Fibroblast of gingiva (primary cell): ENCODE measurements around the gene CHL1.

Experiments
- DNase-seq: peaks from one replicate; pipeline ENCODE4 v3.0.0-alpha.2; 2011; ENCODE audit warnings: low read depth

CHL1 gene

GRCh38 chr3:284322-284721, 87.8 kb downstream of the CHL1 start:
- no peak for DNase-seq

- no peak for DNase-seq
Measured at GRCh38 chr3:288417-288816, 91.9 kb downstream of the CHL1 start.

DNA sequence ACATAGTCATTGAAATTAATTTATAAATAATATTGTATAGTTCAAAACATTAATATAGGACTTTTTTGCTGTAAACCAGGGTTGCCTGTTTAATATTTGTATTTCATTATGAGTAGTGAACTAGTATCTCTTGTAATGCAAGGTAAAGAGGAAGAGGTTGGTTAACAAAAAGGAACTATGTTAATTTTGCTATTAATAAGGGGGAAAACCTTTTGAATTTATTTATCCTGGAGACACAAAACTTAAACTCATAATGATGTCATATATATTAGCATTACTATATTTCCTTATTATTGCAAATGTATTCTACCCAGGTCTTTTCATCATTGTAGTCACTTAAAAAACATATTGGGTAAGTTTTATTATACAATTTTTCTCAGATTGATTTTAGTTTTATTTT, 94.5 kb downstream of the CHL1 start:
- no peak for DNase-seq

GRCh38 chr3:291646-292436, 95.3 kb downstream of the CHL1 start:
- DNase-seq, result no peak

DNA sequence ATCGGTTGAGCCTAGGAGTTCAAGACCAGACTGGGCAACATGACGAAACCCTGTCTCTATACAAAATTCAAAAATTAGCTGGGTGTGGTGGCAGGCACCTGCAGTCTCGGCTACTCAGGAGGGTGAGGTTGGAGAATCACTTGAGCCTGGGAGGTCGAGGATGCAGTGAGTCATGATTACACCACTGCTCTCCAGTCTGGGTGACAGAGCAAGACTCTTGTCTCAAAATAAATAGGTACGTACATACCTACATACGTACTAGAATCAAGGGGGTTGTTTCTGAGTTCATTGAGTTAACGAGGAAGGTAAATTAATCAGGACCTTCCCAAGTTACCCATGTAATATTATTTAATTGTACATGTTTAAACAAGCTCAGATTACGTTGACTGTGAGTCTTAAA, 97.5 kb downstream of the CHL1 start:
- DNase-seq, result no peak

DNA sequence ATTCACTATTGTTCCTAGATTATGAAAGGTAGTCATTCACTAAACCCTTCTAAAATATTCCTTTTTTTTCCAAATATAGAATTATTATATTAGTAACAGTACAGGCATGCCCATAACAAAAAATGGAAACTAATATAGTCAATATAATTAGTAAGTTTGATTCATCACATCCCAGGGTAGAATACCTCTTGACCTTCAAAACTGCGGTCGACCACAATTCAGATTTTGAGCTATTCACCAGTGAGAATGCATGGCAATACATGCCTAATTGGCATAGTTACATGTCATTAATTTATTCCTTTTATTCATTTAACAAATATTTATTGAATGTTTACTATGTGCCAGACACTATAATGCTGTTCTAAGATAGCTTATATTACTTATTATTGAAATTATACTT, 98.0 kb downstream of the CHL1 start:
- DNase-seq, result no peak

DNA sequence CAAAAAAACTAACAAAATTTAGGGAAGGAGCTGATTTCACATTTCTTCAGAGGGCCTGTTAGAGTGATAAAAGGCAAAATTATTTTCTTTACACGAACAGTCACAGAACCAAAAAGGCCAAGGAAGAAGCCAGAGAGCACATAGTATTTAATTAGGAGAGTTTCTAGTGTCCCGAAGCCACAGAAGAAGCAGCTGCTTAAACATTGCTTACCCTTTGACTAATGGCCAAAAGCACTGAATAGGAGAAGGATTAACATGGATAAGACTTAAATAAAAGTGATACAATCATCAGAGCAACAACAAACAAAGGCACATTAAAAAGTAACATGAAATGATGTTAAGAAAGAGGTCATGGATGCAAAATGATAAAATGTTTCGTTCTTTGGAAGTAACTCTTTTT, 98.6 kb downstream of the CHL1 start:
- no peak for DNase-seq

GRCh38 chr3:297585-297984, 101.0 kb downstream of the CHL1 start:
- DNase-seq, result no peak

GRCh38 chr3:299590-300301, 103.2 kb downstream of the CHL1 start:
- no peak for DNase-seq

DNA sequence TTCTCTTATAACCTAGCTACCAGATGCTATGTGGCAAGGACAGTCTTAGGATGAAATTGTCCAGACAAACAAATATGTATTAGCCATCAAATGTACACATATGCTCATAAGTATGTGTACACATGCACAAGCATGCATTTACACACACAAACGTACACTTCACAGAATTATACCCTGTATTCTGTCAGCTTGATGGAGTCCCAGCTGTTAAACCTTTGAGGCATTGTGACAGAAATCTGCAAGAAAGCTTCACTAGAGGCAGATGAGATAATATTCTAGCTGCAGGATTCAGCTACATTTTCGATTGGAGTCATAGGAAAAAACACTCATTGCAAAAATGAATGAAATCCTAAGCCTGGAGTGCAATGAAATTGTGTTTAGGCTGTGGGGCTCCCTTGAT, 110.6 kb downstream of the CHL1 start:
- no peak for DNase-seq

DNA sequence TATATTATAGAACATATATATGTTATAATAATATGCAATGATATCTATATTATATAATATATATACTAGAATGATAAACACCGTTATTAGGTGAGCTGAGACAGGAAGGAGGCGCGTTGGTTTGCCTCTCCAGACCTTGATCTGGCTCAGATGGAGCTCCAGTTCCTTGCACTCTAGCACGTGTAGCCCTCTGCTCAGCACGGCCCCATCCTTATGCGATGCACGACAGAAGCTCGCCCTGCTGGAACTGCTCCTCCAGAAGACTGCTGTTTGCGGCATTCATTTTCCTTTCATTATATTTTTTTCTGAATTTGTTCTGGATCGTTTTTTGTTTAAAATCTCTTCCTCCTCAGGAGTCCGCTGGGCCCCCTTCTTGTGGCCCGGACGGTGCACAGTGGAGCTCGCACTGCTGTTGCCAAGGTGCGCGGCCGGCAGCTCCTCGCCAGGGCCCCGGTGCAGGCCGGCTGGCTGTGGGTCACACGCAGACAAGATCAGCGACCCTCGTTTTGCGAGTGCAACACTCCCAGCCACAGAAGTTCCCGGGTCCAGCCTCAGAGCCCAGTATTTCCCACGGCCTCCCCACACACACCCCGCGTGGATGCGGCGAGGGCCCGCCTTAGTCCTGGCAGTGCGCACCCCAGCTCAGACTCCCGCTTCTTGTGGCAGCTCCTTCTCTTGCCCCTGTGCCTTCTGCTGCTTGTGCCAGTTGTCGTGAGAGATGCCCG, 112.2 kb downstream of the CHL1 start:
- no peak for DNase-seq

- no peak for DNase-seq
Measured at GRCh38 chr3:312160-312733, 115.7 kb downstream of the CHL1 start.

DNA sequence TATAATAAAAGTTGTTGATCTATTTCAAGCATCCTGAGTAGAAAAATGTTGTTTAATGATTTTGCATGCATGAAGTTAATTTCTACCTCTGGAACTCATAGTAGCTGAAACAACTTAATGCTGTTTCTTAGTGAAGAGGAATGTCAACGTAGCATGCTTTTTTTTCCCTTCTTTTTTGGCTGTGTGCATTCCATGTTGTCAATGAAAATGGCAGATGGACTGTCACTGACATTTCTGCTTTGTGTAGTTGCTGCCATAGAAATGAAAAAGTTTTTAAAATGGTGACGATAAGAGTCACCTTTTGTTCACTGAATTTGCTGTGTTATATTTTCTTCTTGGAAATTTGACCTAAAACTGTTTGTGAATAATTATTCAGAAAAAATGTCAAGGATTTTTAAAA, 116.3 kb downstream of the CHL1 start:
- no peak for DNase-seq

GRCh38 chr3:317012-317411, 120.4 kb downstream of the CHL1 start:
- DNase-seq, result no peak

GRCh38 chr3:318903-319302, 122.3 kb downstream of the CHL1 start:
- no peak for DNase-seq

DNA sequence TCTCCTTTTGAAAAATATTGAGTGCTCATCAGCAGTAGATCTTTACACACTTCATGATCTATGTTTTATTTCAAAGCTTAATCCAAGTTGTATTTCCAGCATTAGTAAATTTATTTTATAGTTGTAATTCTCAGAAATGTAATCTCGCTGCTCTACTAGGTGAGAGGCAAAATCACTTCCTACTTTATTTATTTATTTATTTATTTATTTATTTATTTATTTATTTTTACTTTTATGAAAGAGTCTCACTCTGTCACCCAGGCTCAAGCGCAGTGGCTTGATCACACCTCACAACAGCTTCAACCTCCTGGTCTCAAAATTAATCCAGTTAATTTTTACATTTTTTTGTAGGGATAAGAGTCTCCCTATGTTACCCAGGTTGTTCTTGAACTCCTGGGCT, 127.9 kb downstream of the CHL1 start:
- no peak for DNase-seq

- DNase-seq, result no peak
Measured at GRCh38 chr3:325495-325894, 128.9 kb downstream of the CHL1 start.

DNA sequence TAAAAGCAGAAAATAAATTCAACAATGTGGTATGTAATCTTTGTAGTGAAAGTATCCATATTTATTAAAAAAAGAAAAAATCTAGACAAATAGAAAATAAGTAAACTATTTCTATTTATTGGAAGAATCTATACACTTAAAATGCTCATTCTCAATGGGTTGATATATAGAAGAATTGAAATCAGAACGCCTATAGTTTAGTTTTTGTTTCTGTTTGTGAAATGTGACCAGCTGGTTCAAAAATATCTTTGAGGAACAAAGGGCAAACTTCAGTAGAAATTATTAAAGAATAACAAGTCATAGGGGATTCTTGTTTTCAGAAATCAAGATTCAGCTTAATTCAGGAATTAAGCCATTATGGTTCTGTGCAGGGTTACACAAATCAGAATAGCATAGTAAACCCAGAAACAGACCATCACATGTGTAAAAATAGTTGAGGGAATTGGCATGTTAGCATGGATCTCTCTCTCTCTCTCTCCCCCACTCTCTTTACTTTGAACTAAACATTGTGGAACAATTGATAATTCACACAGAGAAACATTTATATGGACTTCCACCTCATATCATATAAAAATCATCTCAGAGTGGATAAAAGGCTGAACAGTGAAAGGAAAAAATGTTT, 134.0 kb downstream of the CHL1 start:
- DNase-seq, result no peak

DNA sequence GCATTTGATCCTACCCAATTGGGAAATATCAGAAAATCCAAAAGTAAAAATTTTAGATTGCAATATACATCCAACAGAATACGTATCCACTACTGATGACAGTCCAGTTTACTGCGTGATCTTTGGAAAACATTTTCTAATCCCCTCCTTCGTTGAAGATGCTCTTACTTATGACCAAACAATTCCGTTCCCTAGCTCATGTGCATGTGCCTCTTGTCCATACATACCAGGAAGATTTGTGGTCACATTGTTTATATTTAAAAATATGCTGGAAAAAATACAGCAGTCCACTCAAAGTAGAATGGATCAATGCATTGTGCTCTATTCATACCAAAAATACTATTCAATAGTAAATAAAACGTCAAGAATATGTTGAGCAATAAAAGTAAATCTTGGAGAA, 135.3 kb downstream of the CHL1 start:
- peak; percentile 27 for DNase-seq

DNA sequence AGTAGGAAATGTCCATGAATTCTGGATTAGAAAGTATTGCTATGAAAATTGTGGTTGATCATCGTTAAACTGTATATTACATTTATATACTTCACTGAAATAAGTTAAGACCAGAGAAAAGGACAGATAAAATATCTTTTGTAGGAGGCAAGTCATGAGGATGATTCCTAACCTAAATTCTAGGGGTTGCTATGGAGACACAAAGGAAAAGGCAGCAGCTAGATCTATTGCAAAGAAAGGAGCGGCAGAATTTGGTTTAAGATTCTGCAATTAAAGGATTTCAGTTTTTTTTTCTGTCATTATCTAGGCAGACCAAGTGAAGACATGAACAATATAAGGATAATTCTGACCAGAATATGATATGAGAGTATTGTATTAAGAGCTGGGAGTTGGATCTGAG, 136.1 kb downstream of the CHL1 start:
- no peak for DNase-seq

- DNase-seq, result no peak
Measured at GRCh38 chr3:335240-335639, 138.7 kb downstream of the CHL1 start.

- no peak for DNase-seq
Measured at GRCh38 chr3:339351-339750, 142.8 kb downstream of the CHL1 start.
